GM19193 (cell line): ENCODE measurements around the gene KRTAP4-1.

Source experiments
- POLR2A ChIP-seq: IDR thresholded peaks from 4 replicates; pipeline ENCODE4 v1.6.1; 2011; ENCODE audit not compliant: insufficient read depth, insufficient read length; ENCODE audit errors: extremely low read depth

KRTAP4-1 gene

GRCh38 chr17:41144846-41145245 is 39.9 kb downstream of the KRTAP4-1 start:
- TF ChIP-seq POLR2A: no peak

- TF ChIP-seq POLR2A: no peak
Measured at GRCh38 chr17:41141361-41141760, 43.4 kb downstream of the KRTAP4-1 start.

GRCh38 chr17:41140360-41141131 is 44.2 kb downstream of the KRTAP4-1 start, which contains the start of gene KRTAP4-6:
KRTAP4-6 (minus strand) TSS chr17:41140544; CDS start chr17:41140487, 57 bp downstream.
- no peak for TF ChIP-seq POLR2A
